CD4-positive, alpha-beta memory T cell (primary cell): ENCODE data around the gene MEIS2. TPM values are rescaled to one million over a fixed set of nuclear protein-coding genes. Genes with fewer than 3 reads are reported as not detected.
"Not testable (repeated sequence)": the region's sequence is repeated elsewhere in the genome, so short reads cannot be mapped to it uniquely, and the experiment has no call there.

ENCODE experiments used
- CTCF ChIA-PET: fragments of 350-600 bp; sonication (Branson Sonifier 250); formaldehyde crosslinking; loops from one replicate; lab custom pipeline; 2021; ENCODE audit warnings: inconsistent platforms; ENCODE audit not compliant: partially characterized antibody; lab: Charles Lee
- POLR2A ChIA-PET: fragments of 350-600 bp; sonication (Branson Sonifier 250); formaldehyde crosslinking; loops from one replicate; lab custom pipeline; 2021; ENCODE audit not compliant: partially characterized antibody; lab: Charles Lee
- DNase-seq, 5 donors: peaks; one replicate each; pipeline versions ENCODE4 v3.0.0 to v3.0.0-alpha.2; 2020 to 2022; ENCODE audit warnings: mixed read lengths in 1 of 5
- H3K27ac ChIP-seq: one replicate; pipeline ENCODE4 v1.7.0; 2013; ENCODE audit warnings: low read depth, low read length
- H3K27me3 ChIP-seq: 2 replicates; pipeline ENCODE4 v1.7.0; 2013; ENCODE audit warnings: mild to moderate bottlenecking, low read length, moderate library complexity; ENCODE audit not compliant: insufficient read depth
- H3K36me3 ChIP-seq: 2 replicates; pipeline ENCODE4 v1.7.0; 2013; ENCODE audit warnings: mild to moderate bottlenecking, low read length, moderate library complexity; ENCODE audit not compliant: insufficient read depth
- H3K4me1 ChIP-seq: 2 replicates; pipeline ENCODE4 v1.7.0; 2013; ENCODE audit warnings: mild to moderate bottlenecking, low read length, moderate library complexity; ENCODE audit not compliant: insufficient read depth
- H3K4me3 ChIP-seq, 2 donors: one replicate each; pipeline ENCODE4 v1.7.0; 2013; ENCODE audit warnings: low read length in 2 of 2, mild to moderate bottlenecking in 1 of 2
- H3K9me3 ChIP-seq, 2 donors: one replicate each; pipeline ENCODE4 v1.7.0; 2013; ENCODE audit warnings: low read length in 2 of 2, control low read depth in 1 of 2; ENCODE audit not compliant: control insufficient read depth in 1 of 2
- H3K27ac Mint-ChIP-seq, 7 donors: one replicate each; pipeline ENCODE4 v1.8.0; 2020 to 2021; ENCODE audit warnings: mixed read lengths in 7 of 7, mild to moderate bottlenecking in 6 of 7, inconsistent platforms in 3 of 7, moderate library complexity in 3 of 7
- H3K27me3 Mint-ChIP-seq, 2 donors: one replicate each; pipeline ENCODE4 v1.8.0; 2020 to 2021; ENCODE audit warnings: mixed read lengths in 2 of 2
- H3K36me3 Mint-ChIP-seq, 2 donors: one replicate each; pipeline ENCODE4 v1.8.0; 2020 to 2021; ENCODE audit warnings: mixed read lengths in 2 of 2, inconsistent platforms in 1 of 2, mild to moderate bottlenecking in 1 of 2
- H3K4me1 Mint-ChIP-seq, 4 donors: one replicate each; pipeline ENCODE4 v1.8.0; 2020 to 2021; ENCODE audit warnings: mixed read lengths in 4 of 4, mild to moderate bottlenecking in 1 of 4
- H3K4me3 Mint-ChIP-seq, 8 donors: one replicate each; pipeline ENCODE4 v1.8.0; 2020 to 2021; ENCODE audit warnings: mixed read lengths in 8 of 8, mild to moderate bottlenecking in 7 of 8, moderate library complexity in 6 of 8, inconsistent platforms in 3 of 8
- H3K9me3 Mint-ChIP-seq, 8 donors: one replicate each; pipeline ENCODE4 v1.8.0; 2020 to 2021; ENCODE audit warnings: mixed read lengths in 8 of 8, mild to moderate bottlenecking in 5 of 8, inconsistent platforms in 3 of 8, moderate library complexity in 1 of 8
- intact Hi-C: fragments of 100-400 bp; cut with micrococcal nuclease; formaldehyde crosslinking; loops from one replicate; pipeline ENCODE4 v1.15.1; 2023
- polyA plus RNA-seq, 2 donors: library from polyadenylated mRNA; unstranded; fragments of 300-500 nt; fragmentation: Illumina TruSeq; gene quantifications; one replicate each; pipeline ENCODE4 v1.2.3, GENCODE V29; 2021
- total RNA-seq, 2 experiments: library from RNA; stranded (reverse); gene quantifications; one replicate each; pipeline ENCODE4 v1.2.3, GENCODE V29; 2021

Gene MEIS2
- total and polyA plus RNA-seq, 4 experiments from 2014 or later, result not detected

DNA sequence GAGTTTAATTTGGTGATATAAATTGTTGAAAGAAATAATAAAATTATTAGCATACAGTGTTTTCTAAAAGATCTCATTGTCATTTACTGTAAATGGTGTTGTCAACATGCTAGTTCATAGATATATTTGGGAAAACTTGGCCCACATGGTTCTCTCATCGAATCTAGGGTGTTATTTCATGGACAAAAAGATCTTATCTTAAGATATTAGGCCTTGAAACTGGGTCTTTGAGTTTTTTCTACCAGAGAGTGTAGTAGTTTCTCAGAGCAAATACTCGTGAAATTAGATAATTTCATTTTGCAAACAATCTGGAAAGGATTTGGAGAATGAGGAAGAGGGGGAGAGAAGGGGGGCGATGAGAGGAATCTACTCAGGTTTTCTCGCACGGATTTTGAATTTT lies 107.9 kb downstream of the MEIS2 start:
- H3K27ac ChIP-seq, result no peak overlapping the region
- Mint-ChIP-seq H3K4me1 (no peaks in the 10 kb centered on the region), H3K27ac (no peak overlapping the region), H3K27me3 (no peaks in the 10 kb centered on the region), H3K36me3 (no peaks in the 10 kb centered on the region), H3K9me3 (peaks cover 0 to 2% (median 0%) of the 10 kb centered on the region in 8 donors), H3K4me3 (no peak overlapping the region)
- H3K4me1 ChIP-seq, result no peaks in the 10 kb centered on the region
- no peaks in the 10 kb centered on the region for H3K9me3 ChIP-seq
- no peaks in the 10 kb centered on the region for H3K27me3 ChIP-seq
- no peak overlapping the region for H3K4me3 ChIP-seq
- intact Hi-C loops, result no loop called here
- no peak for DNase-seq
- H3K36me3 ChIP-seq, result no peaks in the 10 kb centered on the region
- ChIA-PET POLR2A (no interaction called here), CTCF (no interaction called here)

DNA sequence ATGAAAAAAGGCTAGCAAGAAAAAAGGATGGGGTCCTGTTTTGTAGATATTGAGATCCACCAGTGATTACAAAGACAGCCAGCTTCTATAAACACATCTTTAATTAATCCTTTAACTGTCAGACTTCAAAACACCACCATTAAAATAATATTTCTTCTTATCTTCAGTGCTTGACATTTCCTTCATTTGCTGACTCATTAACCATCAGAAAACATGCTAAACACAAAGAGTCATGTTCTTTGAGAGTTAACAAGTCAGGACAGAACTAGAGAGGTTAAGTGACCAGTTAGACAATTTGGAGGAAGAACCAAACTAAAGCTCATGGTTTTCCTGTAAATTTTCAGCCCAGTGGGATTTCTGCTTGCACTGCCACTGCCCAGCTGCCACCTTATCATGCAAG lies 111.4 kb downstream of the MEIS2 start:
- Mint-ChIP-seq H3K4me3 (no peak overlapping the region), H3K36me3 (no peaks in the 10 kb centered on the region), H3K27me3 (no peaks in the 10 kb centered on the region), H3K27ac (no peak overlapping the region), H3K9me3 (peaks cover 0 to 25% (median 18%) of the 10 kb centered on the region in 8 donors), H3K4me1 (no peaks in the 10 kb centered on the region)
- ChIA-PET CTCF (no interaction called here), POLR2A (no interaction called here)
- Histone ChIP-seq H3K27me3 (no peaks in the 10 kb centered on the region), H3K36me3 (no peaks in the 10 kb centered on the region), H3K4me3 (no peak overlapping the region), H3K9me3 (no peaks in the 10 kb centered on the region), H3K27ac (no peak overlapping the region), H3K4me1 (no peaks in the 10 kb centered on the region)
- no peak for DNase-seq
- intact Hi-C loops, result no loop called here

DNA sequence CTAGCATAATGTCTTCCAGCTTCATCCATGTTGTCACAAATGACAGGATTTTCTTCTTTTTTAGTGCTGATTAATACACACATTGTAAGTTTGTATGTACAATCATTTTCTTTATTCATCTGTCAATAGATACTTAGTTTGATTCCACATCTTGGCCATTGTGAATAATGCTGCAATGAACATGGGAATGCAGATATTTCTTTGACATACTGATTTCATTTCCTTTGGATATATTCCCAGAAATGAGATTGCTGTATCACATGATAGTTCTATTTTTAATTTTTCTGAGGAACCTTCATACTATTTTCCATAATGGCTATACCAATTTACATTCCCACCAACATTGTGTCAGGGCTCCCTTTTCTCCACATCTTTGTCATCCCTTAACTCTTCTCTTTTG lies 117.9 kb downstream of the MEIS2 start:
- POLR2A ChIA-PET, result no interaction called here
- Mint-ChIP-seq H3K27ac (no peak overlapping the region), H3K36me3 (no peaks in the 10 kb centered on the region)

DNA sequence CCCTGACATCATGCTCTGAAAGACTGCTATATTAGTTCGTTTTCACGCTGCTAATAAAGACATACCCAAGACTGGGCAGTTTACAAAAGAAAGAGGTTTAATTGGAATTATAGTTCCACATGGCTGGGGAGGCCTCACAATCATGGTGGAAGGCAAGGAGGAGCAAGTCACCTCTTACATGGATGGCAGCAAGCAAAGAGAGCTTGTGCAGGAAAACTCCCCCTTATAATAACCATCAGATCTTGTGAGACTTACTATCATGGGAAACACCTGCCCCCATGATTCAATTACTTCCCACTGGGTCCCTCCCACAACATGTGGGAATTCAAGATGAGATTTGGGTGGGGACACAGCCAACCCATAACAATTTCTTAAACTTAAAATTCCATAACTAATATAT lies 120.1 kb downstream of the MEIS2 start:
- DNase-seq, H3K36me3 Mint-ChIP-seq, H3K4me1 ChIP-seq, H3K27me3 ChIP-seq, H3K9me3 ChIP-seq, H3K27ac Mint-ChIP-seq, CTCF ChIA-PET, H3K4me3 ChIP-seq, intact Hi-C loops, H3K27me3 Mint-ChIP-seq, H3K4me3 Mint-ChIP-seq, H3K27ac ChIP-seq, POLR2A ChIA-PET, H3K4me1 Mint-ChIP-seq, H3K36me3 ChIP-seq: not testable (repeated sequence)
- H3K9me3 Mint-ChIP-seq, result peaks cover 5 to 20% (median 15%) of the 10 kb centered on the region in 8 donors

More for the DNA sequence above, 117.9 kb downstream of the MEIS2 start:
- Mint-ChIP-seq H3K9me3 (peaks cover 5 to 29% (median 22%) of the 10 kb centered on the region in 8 donors), H3K4me3 (no peak overlapping the region), H3K4me1 (no peaks in the 10 kb centered on the region), H3K27me3 (no peaks in the 10 kb centered on the region)
- intact Hi-C loops, result no loop called here
- no peaks in the 10 kb centered on the region for H3K27me3 ChIP-seq
- H3K36me3 ChIP-seq, result no peaks in the 10 kb centered on the region
- H3K4me3 ChIP-seq, result no peak overlapping the region
- no peaks in the 10 kb centered on the region for H3K9me3 ChIP-seq
- no peaks in the 10 kb centered on the region for H3K4me1 ChIP-seq
- no peak for DNase-seq
- H3K27ac ChIP-seq, result no peak overlapping the region
- CTCF ChIA-PET, result no interaction called here

DNA sequence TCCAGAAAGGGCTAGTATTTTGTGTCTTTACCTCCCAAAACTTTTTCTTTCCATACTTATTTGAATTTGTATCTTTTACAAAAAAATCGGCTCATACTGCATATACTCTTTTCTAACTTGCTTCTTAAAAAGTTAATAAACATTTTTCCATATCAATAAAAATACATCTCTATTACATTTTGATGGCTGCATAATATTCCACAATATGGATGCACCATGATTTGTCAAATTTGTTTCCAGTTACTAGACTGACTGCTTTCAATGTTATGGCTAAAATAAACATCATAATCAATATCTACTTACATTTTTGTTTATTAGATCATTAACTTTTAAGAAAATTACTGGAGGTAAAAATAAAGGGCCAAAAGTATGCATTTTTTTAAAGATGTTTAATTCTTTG lies 121.7 kb downstream of the MEIS2 start:
- Mint-ChIP-seq H3K4me1 (no peaks in the 10 kb centered on the region), H3K27ac (no peak overlapping the region), H3K9me3 (peaks cover 0 to 6% (median 3%) of the 10 kb centered on the region in 8 donors), H3K4me3 (no peak overlapping the region), H3K36me3 (no peaks in the 10 kb centered on the region), H3K27me3 (no peaks in the 10 kb centered on the region)
- DNase-seq, result no peak
- intact Hi-C loops, result no loop called here
- no peak overlapping the region for H3K27ac ChIP-seq
- no peaks in the 10 kb centered on the region for H3K27me3 ChIP-seq
- ChIA-PET POLR2A (no interaction called here), CTCF (no interaction called here)
- H3K36me3 ChIP-seq, result no peaks in the 10 kb centered on the region
- no peak overlapping the region for H3K4me3 ChIP-seq
- H3K4me1 ChIP-seq, result no peaks in the 10 kb centered on the region
- no peaks in the 10 kb centered on the region for H3K9me3 ChIP-seq

DNA sequence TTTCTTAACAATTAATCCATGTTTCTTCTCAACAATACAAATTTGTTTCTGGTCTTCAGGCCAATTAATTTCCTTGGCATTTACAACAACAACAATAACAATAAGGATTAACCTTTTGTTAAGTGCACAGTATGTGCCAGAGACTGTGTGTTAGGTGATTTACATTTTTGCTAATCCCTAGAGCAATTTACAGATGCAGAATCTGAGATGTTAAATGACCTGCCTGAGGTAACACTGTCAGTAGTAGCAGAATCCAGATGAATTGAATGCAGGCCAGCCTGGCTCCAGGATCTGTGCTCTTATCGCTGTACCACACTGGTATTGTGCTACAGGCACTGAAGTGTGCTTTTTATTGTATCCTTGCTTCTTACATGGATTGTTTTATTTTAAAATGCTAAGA lies 122.2 kb downstream of the MEIS2 start:
- Histone ChIP-seq H3K36me3 (no peaks in the 10 kb centered on the region), H3K4me3 (no peak overlapping the region), H3K27ac (no peak overlapping the region), H3K27me3 (no peaks in the 10 kb centered on the region), H3K9me3 (no peaks in the 10 kb centered on the region), H3K4me1 (no peaks in the 10 kb centered on the region)
- no peak overlapping the region for H3K4me3 Mint-ChIP-seq
- H3K9me3 Mint-ChIP-seq, result peaks cover 0 to 6% (median 2%) of the 10 kb centered on the region in 8 donors
- no peaks in the 10 kb centered on the region for H3K27me3 Mint-ChIP-seq
- DNase-seq, result no peak
- no peak overlapping the region for H3K27ac Mint-ChIP-seq
- no peaks in the 10 kb centered on the region for H3K4me1 Mint-ChIP-seq
- ChIA-PET POLR2A (no interaction called here), CTCF (no interaction called here)
- intact Hi-C loops, result no loop called here
- no peaks in the 10 kb centered on the region for H3K36me3 Mint-ChIP-seq

DNA sequence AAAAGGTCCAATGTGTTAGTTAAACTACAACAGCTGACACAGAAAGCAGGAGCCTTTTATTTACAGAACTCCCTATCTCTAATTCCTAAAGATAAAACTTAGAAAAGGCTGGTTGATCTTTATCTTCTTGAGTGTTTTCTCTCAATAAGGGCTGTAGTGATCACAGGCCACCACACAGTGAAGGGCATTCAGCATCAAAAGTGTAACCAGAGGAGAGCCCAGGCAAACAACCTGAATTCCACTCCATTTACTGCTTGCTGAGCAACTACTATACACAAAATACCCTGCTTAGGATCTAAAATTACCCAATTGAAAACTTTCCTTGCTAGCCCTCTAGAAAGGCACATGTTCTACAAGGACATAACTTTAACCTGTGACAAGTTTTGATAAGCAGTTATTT lies 122.7 kb downstream of the MEIS2 start:
- H3K4me1 ChIP-seq, result no peaks in the 10 kb centered on the region
- no peak overlapping the region for H3K4me3 ChIP-seq
- no peak overlapping the region for H3K27ac Mint-ChIP-seq
- H3K4me3 Mint-ChIP-seq, result no peak overlapping the region
- H3K4me1 Mint-ChIP-seq, result no peaks in the 10 kb centered on the region
- no peaks in the 10 kb centered on the region for H3K36me3 Mint-ChIP-seq
- CTCF ChIA-PET, result no interaction called here
- no peaks in the 10 kb centered on the region for H3K27me3 Mint-ChIP-seq
- no peak for DNase-seq
- intact Hi-C loops, result no loop called here
- H3K27me3 ChIP-seq, result no peaks in the 10 kb centered on the region
- POLR2A ChIA-PET, result no interaction called here
- peaks cover 0 to 5% (median 2%) of the 10 kb centered on the region in 8 donors for H3K9me3 Mint-ChIP-seq
- no peaks in the 10 kb centered on the region for H3K36me3 ChIP-seq
- H3K27ac ChIP-seq, result no peak overlapping the region
- no peaks in the 10 kb centered on the region for H3K9me3 ChIP-seq

DNA sequence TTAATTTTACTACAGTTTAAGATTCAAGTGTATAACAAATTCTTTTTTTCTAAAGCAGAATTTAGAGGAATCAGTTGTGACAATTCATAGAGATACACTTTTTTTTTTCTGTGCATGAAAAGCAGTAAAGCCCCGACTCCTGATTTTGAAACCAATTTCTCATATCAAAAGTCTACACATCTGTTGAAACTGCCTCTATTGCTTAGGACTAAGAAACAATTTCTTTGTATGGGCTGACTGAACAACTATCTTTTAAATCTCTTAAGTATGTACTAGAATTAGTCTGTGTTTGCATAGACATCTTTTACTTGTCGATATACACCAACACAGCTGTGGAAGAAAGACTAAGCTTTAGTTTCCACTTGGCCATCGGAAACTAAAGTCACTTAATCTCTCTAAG lies 127.6 kb downstream of the MEIS2 start:
- Histone ChIP-seq H3K4me1 (no peaks in the 10 kb centered on the region), H3K27ac (no peak overlapping the region), H3K36me3 (no peaks in the 10 kb centered on the region), H3K9me3 (no peaks in the 10 kb centered on the region), H3K27me3 (no peaks in the 10 kb centered on the region), H3K4me3 (no peak overlapping the region)
- Mint-ChIP-seq H3K36me3 (no peaks in the 10 kb centered on the region), H3K4me3 (no peak overlapping the region), H3K9me3 (no peaks in the 10 kb centered on the region), H3K27ac (no peak overlapping the region), H3K27me3 (no peaks in the 10 kb centered on the region), H3K4me1 (no peaks in the 10 kb centered on the region)
- DNase-seq, result no peak
- POLR2A ChIA-PET, result no interaction called here
- CTCF ChIA-PET, result no interaction called here
- intact Hi-C loops, result no loop called here
